H1 (cell line): Measurements from ENCODE around the gene GIT1. TPM values are rescaled to one million over a fixed set of nuclear protein-coding genes. Genes with fewer than 3 reads are reported as not detected.

Source experiments
- CEBPB ChIP-seq: IDR thresholded peaks from 2 replicates; pipeline ENCODE4 v1.6.1; 2012; ENCODE audit warnings: low read depth, low read length
- E2F6 ChIP-seq: IDR thresholded peaks from 2 replicates; pipeline ENCODE4 v1.6.1; 2012; ENCODE audit warnings: inconsistent platforms
- HDAC2 ChIP-seq, 2 experiments: fragments of 300-600 bp in 1 of 2; sonication (generic) in 1 of 2; IDR thresholded peaks; 2 replicates each; pipeline ENCODE4 v1.6.1; 2011 to 2012; ENCODE audit warnings: low read depth in 2 of 2, low read length in 2 of 2, mild to moderate bottlenecking in 2 of 2, moderate library complexity in 2 of 2, borderline replicate concordance in 1 of 2, inconsistent platforms in 1 of 2
- KDM1A ChIP-seq: fragments of 200-600, 300-600 bp; sonication (generic); IDR thresholded peaks from 2 replicates; pipeline ENCODE4 v1.7.1; 2016; ENCODE audit warnings: mild to moderate bottlenecking, low read length, borderline replicate concordance
- KDM5A ChIP-seq: fragments of 200-600 bp; IDR thresholded peaks from 2 replicates; pipeline ENCODE4 v1.7.1; 2012; ENCODE audit warnings: mild to moderate bottlenecking, low read length, inconsistent platforms, mixed read lengths
- RAD21 ChIP-seq, 2 experiments: IDR thresholded peaks in 1 of 2; conservative IDR thresholded peaks in 1 of 2; 2 replicates each; pipeline ENCODE4 v1.6.1; 2011; ENCODE audit warnings: low read depth in 2 of 2, low read length in 2 of 2, improper control_type of control experiment in 1 of 2, inconsistent platforms in 1 of 2, mild to moderate bottlenecking in 1 of 2, moderate library complexity in 1 of 2
- RFX5 ChIP-seq: IDR thresholded peaks from 2 replicates; pipeline ENCODE4 v1.6.1; 2011; ENCODE audit warnings: low read depth, low read length, improper control_type of control experiment, borderline replicate concordance
- SP1 ChIP-seq: IDR thresholded peaks from 2 replicates; pipeline ENCODE4 v1.6.1; 2011; ENCODE audit warnings: low read depth, low read length
- polyA plus RNA-seq, 7 experiments: library from polyadenylated mRNA; depleted of rRNA in 3 of 7; stranded (reverse) in 5 of 7; unstranded in 2 of 7; fragments of >200 nt in 5 of 7; fragments of 200-250 nt in 2 of 7; gene quantifications; 1 replicate in 5 of 7; 2 replicates in 1 of 7; 4 replicates in 1 of 7; pipeline versions ENCODE4 v1.2.1 to v1.2.3, GENCODE V29; 2011 to 2013; ENCODE audit warnings: missing spikeins in 2 of 7, mixed read lengths in 2 of 7
- total RNA-seq: library from RNA; stranded (reverse); fragmentation: NEBNext Ultra II Directional; extraction: Animal tissue kit (Norgen Biotek cat#: 25700); gene quantifications from 2 replicates; pipeline ENCODE4 v1.2.1, GENCODE V29; 2021

Gene GIT1
- total and polyA plus RNA-seq, 2 of the 8 experiments (the other 6 are each of a cell fraction or from before 2014, with no cell fraction given), result 62.4 to 63.0 TPM

- TF ChIP-seq KDM5A (no peak), RAD21 (IDR thresholded peaks at IDR 0.05 in 1 of 2, conservative IDR thresholded peaks at IDR 0.05 in 1 of 2; ENCODE audit: low read depth in 2 of 2, low read length in 2 of 2) (no peak), RFX5 (no peak), CEBPB (no peak), SP1 (no peak), HDAC2 (IDR thresholded peaks at IDR 0.05; ENCODE audit: borderline replicate concordance in 1 of 2, low read depth in 2 of 2, low read length in 2 of 2) (no peak), KDM1A (no peak), E2F6 (no peak)
These were observed 27.6 kb downstream of the GIT1 start (continued) for GRCh38 chr17:29561554-29562517.
